HTERT RPE-1 (cell line): Measurements from ENCODE around the gene SNED1.
"Not testable (repeated sequence)": the region's sequence is repeated elsewhere in the genome, so short reads cannot be mapped to it uniquely, and the experiment has no call there.

Experiments used
- in situ Hi-C: fragments of 300-500 bp; cut with MboI; formaldehyde crosslinking; loops from 4 replicates; pipeline ENCODE4 v1.14.3; 2020; ENCODE audit warnings: low sequenced_read_pairs

The SNED1 gene

GRCh38 chr2:241081643-241082340 lies 83.4 kb downstream of the SNED1 start:
- in situ Hi-C loops: no loop called here

DNA sequence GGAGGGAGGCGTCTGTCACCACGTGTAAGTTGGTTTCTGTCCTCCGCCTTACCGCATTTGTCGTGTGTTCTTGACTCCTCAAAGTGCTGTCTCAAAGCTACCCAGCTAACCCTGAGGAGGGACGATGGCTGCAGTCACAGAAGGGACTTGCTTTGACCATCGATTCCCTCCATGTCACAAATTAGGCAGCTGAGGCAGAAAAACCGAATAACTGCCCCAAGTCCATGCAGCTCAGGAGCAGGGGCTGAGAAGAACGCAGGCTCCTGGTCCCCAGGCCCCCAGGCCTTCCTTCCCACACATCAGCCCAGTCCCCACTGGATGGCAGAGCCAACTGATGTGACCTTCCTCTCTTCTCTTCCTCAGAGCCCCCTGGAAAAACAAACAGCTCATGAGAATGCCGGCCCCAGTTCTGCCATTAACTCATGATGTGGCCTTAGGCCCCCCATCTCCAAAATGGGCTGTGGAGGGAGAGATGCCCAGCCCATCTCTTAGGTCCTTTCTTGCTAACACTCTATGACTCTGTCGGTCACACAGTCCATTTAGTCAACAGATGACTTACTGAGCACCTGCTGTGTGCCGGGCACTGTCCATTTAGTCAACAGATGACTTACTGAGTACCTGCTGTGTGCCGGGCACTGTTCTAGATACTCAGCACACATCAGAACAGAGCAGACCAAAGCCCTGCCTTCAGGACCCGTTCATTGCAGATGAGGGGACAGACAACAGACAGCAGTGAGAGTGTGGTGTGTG lies 84.1 kb downstream of the SNED1 start:
- in situ Hi-C loops: no loop called here

DNA sequence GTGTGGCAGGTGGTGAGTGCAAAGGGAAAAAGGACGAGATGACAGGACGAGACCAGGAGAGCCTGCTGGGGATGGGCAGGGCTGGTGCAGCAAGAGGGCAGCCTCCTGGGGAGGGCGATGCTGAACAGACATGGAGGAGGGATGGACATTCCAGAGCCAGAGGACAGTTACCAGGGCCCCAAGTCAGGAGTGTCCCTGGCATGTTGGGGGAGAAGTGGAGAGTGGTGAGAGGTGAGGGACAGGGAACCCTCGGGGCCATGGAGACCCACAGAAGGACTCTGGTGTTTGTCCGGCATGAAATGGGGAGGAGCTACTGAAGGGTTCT lies 84.6 kb downstream of the SNED1 start:
- in situ Hi-C loops: no loop called here

DNA sequence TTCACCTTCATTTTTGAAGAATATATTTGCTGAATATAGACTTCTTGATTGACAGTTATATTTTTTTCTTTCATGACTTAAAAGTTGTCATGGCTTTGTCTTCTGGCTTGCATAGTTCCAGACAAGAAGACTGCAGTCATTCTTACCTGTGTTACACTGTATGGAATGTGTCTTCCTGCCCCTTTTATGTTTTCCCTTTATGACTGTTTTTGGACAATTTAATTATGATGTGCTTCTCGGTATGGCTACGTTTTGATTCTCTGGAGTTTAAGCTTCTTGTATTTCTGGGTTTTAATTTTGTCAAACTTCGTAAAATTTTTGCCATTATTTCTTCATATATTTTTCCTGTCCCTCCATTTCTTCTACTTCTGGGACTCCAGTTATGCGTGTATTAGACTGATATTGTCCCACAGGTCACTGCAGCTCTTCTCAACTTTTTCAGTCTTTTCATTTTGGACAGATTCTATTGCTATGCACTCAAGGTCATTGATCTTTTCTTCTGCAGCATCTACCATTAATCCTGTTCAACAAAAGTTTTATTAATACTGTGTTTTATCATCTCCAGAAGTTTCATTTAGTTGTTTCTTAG lies 86.5 kb downstream of the SNED1 start:
- in situ Hi-C loops: no loop called here

GRCh38 chr2:241087420-241088268 lies 89.2 kb downstream of the SNED1 start:
- in situ Hi-C loops: no loop called here

DNA sequence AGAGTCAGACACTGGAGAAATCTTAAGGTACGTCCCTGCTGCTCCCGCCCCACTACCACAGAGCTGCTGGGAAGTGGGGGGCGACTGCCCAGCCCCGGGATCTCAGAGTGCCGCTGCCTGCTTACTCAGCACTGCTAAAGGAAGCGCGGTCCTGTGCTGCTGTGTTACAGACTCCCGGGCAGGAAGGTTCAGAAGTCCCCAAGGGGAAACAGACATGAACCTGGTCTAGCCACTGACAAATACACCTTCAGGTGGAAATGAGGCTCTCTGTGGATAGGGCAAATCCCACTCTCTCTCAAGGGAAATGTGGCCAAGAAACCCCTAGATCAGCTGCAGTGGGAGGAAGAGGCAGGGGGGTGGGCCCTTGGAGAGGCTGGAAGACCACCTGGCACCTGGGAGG lies 90.0 kb downstream of the SNED1 start:
- in situ Hi-C loops: no loop called here

- in situ Hi-C loops: no loop called here
These were observed 90.6 kb downstream of the SNED1 start for GRCh38 chr2:241088791-241089732.

- in situ Hi-C loops: no loop called here
These were observed 92.8 kb downstream of the SNED1 start for GRCh38 chr2:241091201-241091600.

GRCh38 chr2:241091734-241092445 lies 93.5 kb downstream of the SNED1 start:
- in situ Hi-C loops: no loop called here

DNA sequence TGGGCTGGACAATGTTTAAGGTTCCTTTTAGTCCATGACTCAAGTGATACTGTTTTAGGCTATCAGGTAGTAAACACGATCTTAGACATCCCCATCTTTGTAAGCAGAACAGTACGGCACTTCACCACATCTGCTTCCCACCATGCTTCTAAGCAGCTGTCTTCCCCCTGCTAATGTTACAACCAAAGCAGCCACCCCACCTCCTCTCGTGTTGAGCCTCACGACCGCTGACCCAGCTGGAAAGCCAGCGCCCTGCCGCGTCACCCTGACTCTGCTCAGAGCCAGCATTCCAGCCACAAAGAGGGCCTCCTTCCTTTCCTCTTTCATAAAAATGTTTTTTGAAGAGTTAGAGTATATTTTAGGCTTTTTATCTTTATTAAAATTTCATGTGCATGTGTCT lies 94.3 kb downstream of the SNED1 start:
- in situ Hi-C loops: no loop called here

GRCh38 chr2:241093133-241093781 lies 94.8 kb downstream of the SNED1 start:
- in situ Hi-C loops: not testable (repeated sequence)

- in situ Hi-C loops: no loop called here
These were observed 95.8 kb downstream of the SNED1 start for GRCh38 chr2:241094172-241094571.

GRCh38 chr2:241094924-241095420 lies 96.6 kb downstream of the SNED1 start:
- in situ Hi-C loops: no loop called here

GRCh38 chr2:241095594-241096290 lies 97.3 kb downstream of the SNED1 start:
- in situ Hi-C loops: no loop called here

DNA sequence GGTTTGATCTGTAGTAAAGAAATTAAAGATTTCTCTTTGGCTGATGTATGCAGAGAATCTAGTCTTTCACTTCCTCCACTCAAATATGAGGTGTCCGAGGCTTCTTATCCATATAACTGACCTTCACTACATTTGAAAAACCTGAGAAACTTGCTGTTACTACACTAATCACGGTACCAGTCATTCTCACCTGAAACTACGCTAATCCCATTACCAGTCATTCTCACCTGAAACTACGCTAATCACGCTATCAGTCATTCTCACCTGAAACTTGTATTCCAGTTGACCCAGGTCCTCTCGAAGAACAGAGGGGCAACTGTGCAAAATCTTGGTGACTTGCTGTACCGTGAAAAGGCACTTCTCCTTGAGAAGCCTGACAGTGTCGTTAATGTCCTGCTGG lies 98.6 kb downstream of the SNED1 start:
- in situ Hi-C loops: no loop called here

DNA sequence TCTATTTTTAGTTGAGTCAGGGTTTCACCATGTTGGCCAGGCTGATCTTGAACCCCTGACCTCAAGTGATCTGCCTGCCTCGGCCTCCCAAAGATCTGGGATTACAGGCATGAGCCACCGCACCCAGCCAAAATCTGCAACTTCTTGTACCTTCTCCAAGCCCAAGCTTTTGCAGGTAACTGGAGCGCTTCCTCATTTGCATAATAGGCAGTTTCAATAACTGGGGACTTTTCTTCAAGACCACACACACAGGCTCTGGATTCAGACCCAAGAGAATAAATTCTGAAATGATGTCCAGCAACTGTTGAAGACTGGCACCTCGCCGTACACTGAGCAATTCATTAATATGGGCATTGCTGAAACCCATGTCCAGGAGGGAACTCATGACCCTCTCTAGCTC lies 100.8 kb downstream of the SNED1 start:
- in situ Hi-C loops: no loop called here

GRCh38 chr2:241102239-241102803 lies 103.9 kb downstream of the SNED1 start, which contains the start of gene MTERF4:
MTERF4 (minus strand) TSS chr2:241102287; CDS start chr2:241102273, 14 bp downstream.
- in situ Hi-C loops: no loop called here

DNA sequence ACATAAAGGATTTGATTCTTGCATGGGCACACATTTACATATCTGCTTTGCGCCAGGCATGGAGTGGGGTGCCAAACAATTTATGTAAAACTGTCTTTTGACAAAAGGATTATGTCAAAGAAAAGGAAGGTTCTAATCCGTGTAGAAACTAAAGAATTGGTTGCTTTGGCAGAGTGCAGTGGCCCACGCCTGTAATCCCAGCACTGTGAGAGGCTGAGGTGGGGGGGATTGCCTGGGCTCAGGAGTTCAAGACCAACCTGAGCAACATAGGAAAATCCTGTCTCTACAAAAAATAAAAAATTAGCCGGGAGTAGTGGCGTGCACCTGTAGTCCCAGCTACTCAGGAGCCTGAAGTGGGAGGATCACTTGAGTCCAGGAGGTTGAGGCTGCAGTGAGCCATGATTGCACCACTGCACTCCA lies 104.8 kb downstream of the SNED1 start:
- in situ Hi-C loops: no loop called here
